IMR-90 (cell line): ENCODE results near the gene FOXF1. TPM values are rescaled to one million over a fixed set of nuclear protein-coding genes. Genes with fewer than 3 reads are reported as not detected.

Source experiments
- ATAC-seq: fragments of 200-7000 bp; cut with Tn5 transposase; 2 replicates; pipeline ENCODE4 v1.9.1; 2020; ENCODE audit warnings: low read depth, mild to moderate bottlenecking, moderate library complexity
- BruUV-seq: library from RNA; stranded (reverse); fragments of 400-500 nt; replicated peaks from 2 replicates; lab custom pipeline; 2021; lab: Mats Ljungman, UMichigan
- CTCF ChIA-PET: fragments of 300-600 bp; formaldehyde crosslinking; extraction: SDS; loops from one replicate; lab custom pipeline; 2021; ENCODE audit warnings: antibody characterized with exemption; lab: Yijun Ruan, JAX
- POLR2A ChIA-PET: fragments of 300-600 bp; sonication (Branson Sonifier 250); formaldehyde crosslinking; loops from one replicate; lab custom pipeline; 2022; ENCODE audit warnings: antibody characterized with exemption; ENCODE audit not compliant: unreplicated experiment; lab: Charles Lee
- DNase-seq: peaks from one replicate; pipeline ENCODE4 v3.0.0; 2013
- H2AFZ ChIP-seq: replicated peaks from 2 replicates; pipeline ENCODE3; 2013; ENCODE audit warnings: low read length, mild to moderate bottlenecking; ENCODE audit not compliant: poor library complexity
- H2AK5ac ChIP-seq: 2 replicates; pipeline ENCODE4 v1.6.1; 2013; ENCODE audit warnings: low read depth, low read length, inconsistent platforms
- H2AK9ac ChIP-seq: replicated peaks from 2 replicates; pipeline ENCODE3; 2013; ENCODE audit warnings: mild to moderate bottlenecking, low read depth, low read length, moderate library complexity; ENCODE audit not compliant: poor library complexity
- H2BK120ac ChIP-seq: 2 replicates; pipeline ENCODE4 v1.6.1; 2013; ENCODE audit warnings: low read depth, low read length, inconsistent platforms
- H2BK15ac ChIP-seq: 3 replicates; pipeline ENCODE4 v1.6.1; 2013; ENCODE audit warnings: low read depth, low read length, inconsistent platforms
- H2BK20ac ChIP-seq: 2 replicates; pipeline ENCODE4 v1.6.1; 2013; ENCODE audit warnings: low read depth, mild to moderate bottlenecking, inconsistent platforms, low read length, moderate library complexity
- H2BK5ac ChIP-seq: 2 replicates; pipeline ENCODE4 v1.6.1; 2013; ENCODE audit warnings: mild to moderate bottlenecking, low read depth, low read length, inconsistent platforms; ENCODE audit not compliant: poor library complexity, severe bottlenecking
- H3K14ac ChIP-seq: replicated peaks from 2 replicates; pipeline ENCODE4 v1.6.1; 2013; ENCODE audit warnings: low read depth, low read length, inconsistent platforms
- H3K18ac ChIP-seq: 2 replicates; pipeline ENCODE4 v1.6.1; 2013; ENCODE audit warnings: low read depth, low read length, control low read depth
- H3K23ac ChIP-seq: 2 replicates; pipeline ENCODE4 v1.6.1; 2013; ENCODE audit warnings: low read depth, low read length, inconsistent platforms
- H3K27ac ChIP-seq: 2 replicates; pipeline ENCODE4 v1.5.1; 2013; ENCODE audit warnings: mild to moderate bottlenecking, control low read depth, low read length; ENCODE audit not compliant: insufficient read depth
- H3K27me3 ChIP-seq: 2 replicates; pipeline ENCODE4 v1.6.1; 2013; ENCODE audit warnings: low read length; ENCODE audit not compliant: control insufficient read depth, insufficient read depth
- H3K36me3 ChIP-seq: 2 replicates; pipeline ENCODE4 v1.6.1; 2013; ENCODE audit warnings: low read length, mixed read lengths; ENCODE audit not compliant: control insufficient read depth, insufficient read depth
- H3K4ac ChIP-seq: 2 replicates; pipeline ENCODE4 v1.6.1; 2013; ENCODE audit warnings: low read depth, low read length, inconsistent platforms
- H3K4me1 ChIP-seq: 2 replicates; pipeline ENCODE4 v1.6.1; 2013; ENCODE audit warnings: low read length, mixed read lengths; ENCODE audit not compliant: control insufficient read depth, insufficient read depth
- H3K4me2 ChIP-seq: 2 replicates; pipeline ENCODE4 v1.6.1; 2013; ENCODE audit warnings: low read depth, mild to moderate bottlenecking, control low read depth, low read length, moderate library complexity
- H3K4me3 ChIP-seq: 2 replicates; pipeline ENCODE4 v1.5.1; 2013; ENCODE audit warnings: low read depth, mild to moderate bottlenecking, control low read depth, low read length, moderate library complexity; ENCODE audit not compliant: insufficient read depth
- H3K56ac ChIP-seq: 2 replicates; pipeline ENCODE4 v1.6.1; 2013; ENCODE audit warnings: low read length, inconsistent platforms; ENCODE audit not compliant: insufficient read depth; ENCODE audit errors: extremely low read depth
- H3K79me1 ChIP-seq, 2 experiments: 2 replicates each; pipeline ENCODE4 v1.6.1; 2013; ENCODE audit warnings: low read length in 2 of 2, inconsistent platforms in 1 of 2, low read depth in 1 of 2
- H3K9ac ChIP-seq: 2 replicates; pipeline ENCODE4 v1.6.1; 2013; ENCODE audit warnings: low read depth, low read length, control low read depth
- H3K9me1 ChIP-seq: 2 replicates; pipeline ENCODE4 v1.6.1; 2013; ENCODE audit warnings: low read length, inconsistent platforms; ENCODE audit not compliant: insufficient read depth
- H3K9me3 ChIP-seq: 2 replicates; pipeline ENCODE4 v1.6.1; 2013; ENCODE audit warnings: low read length; ENCODE audit not compliant: control insufficient read depth, insufficient read depth
- H4K20me1 ChIP-seq: 2 replicates; pipeline ENCODE4 v1.6.1; 2013; ENCODE audit warnings: low read length, inconsistent platforms; ENCODE audit not compliant: insufficient read depth
- H4K5ac ChIP-seq: 2 replicates; pipeline ENCODE4 v1.6.1; 2013; ENCODE audit warnings: mild to moderate bottlenecking, low read depth, low read length, control low read depth
- H4K8ac ChIP-seq, 2 experiments: 2 replicates each; pipeline ENCODE4 v1.6.1; 2013; ENCODE audit warnings: low read depth in 2 of 2, low read length in 2 of 2, control low read depth in 1 of 2, inconsistent platforms in 1 of 2
- H4K91ac ChIP-seq: 2 replicates; pipeline ENCODE4 v1.6.1; 2013; ENCODE audit warnings: low read depth, low read length, inconsistent platforms; ENCODE audit not compliant: insufficient read depth
- BHLHE40 ChIP-seq: fragments of 150-350 bp; IDR thresholded peaks from 2 replicates; pipeline ENCODE4 v1.6.1; 2016; ENCODE audit warnings: mild to moderate bottlenecking, low read depth, low read length
- WGBS, 2 experiments: methylation state at CpG; one replicate each; pipeline versions ENCODE4 v1.1.5 to v1.1.7; 2013; ENCODE audit warnings: missing lambda C conversion rate in 2 of 2; ENCODE audit not compliant: insufficient read length in 1 of 2; ENCODE audit errors: extremely low coverage in 2 of 2; 5-methylcytosine and 5-hydroxymethylcytosine counted together
- dilution Hi-C: fragments of 300-500 bp; cut with HindIII; formaldehyde crosslinking; loops from one replicate; pipeline ENCODE4 v1.14.3; 2018; ENCODE audit warnings: low sequenced_read_pairs; ENCODE audit not compliant: unreplicated experiment
- in situ Hi-C: fragments of 300-500 bp; cut with MboI; formaldehyde crosslinking; loops from 3 replicates; pipeline ENCODE4 v1.14.3; 2019; ENCODE audit warnings: low sequenced_read_pairs, inconsistent platforms, mixed read lengths
- intact Hi-C: fragments of 100-400 bp; cut with micrococcal nuclease; formaldehyde crosslinking; loops from 2 replicates; pipeline ENCODE4 v1.10.0; 2022
- polyA plus RNA-seq, 3 experiments: library from polyadenylated mRNA; depleted of rRNA; stranded (reverse); fragments of >200 nt; gene quantifications; 2 replicates each; pipeline ENCODE4 v1.2.3, GENCODE V29; 2012; ENCODE audit warnings: low replicate concordance in 1 of 3
- total RNA-seq: library from RNA; depleted of rRNA; stranded (reverse); fragments of >200 nt; gene quantifications from 2 replicates; pipeline ENCODE4 v1.2.3, GENCODE V29; 2012

FOXF1 gene
- total and polyA plus RNA-seq, 2 of the 4 experiments (the other 2 are of a cell fraction), result 2.7 to 33.0 TPM

- in situ Hi-C loops (no loop called here), intact Hi-C loops (no loop called here), dilution Hi-C loops (no loop called here)
- Histone ChIP-seq H3K9me1 (peaks cover 49% of the 10 kb centered on the region), H3K4ac (no peak overlapping the region), H4K20me1 (peaks cover 97% of the 10 kb centered on the region), H2BK5ac (no peak overlapping the region), H3K18ac (no peak overlapping the region), H3K36me3 (peaks cover 75% of the 10 kb centered on the region), H3K56ac (no peak overlapping the region), H3K14ac (no peak overlapping the region), H3K4me2 (no peak overlapping the region), H3K27ac (no peak overlapping the region), H2BK120ac (no peak overlapping the region), H3K27me3 (no peaks in the 10 kb centered on the region), H3K9ac (no peak overlapping the region), H3K4me3 (no peak overlapping the region), H2BK15ac (no peak overlapping the region), H3K23ac (no peak overlapping the region), H2AK5ac (no peak overlapping the region), H2AK9ac (no peak overlapping the region), H3K9me3 (peaks cover 10% of the 10 kb centered on the region; the same call in 1 of the 2 replicates), H3K4me1 (peaks cover 15% of the 10 kb centered on the region), H2AFZ (no peak overlapping the region), H2BK20ac (no peak overlapping the region; the same call in 1 of the 2 replicates), H3K79me1 (peaks cover 58 to 99% of the 10 kb centered on the region in 2 experiments), H4K8ac (no peak overlapping the region), H4K5ac (no peak overlapping the region), H4K91ac (no peak overlapping the region)
- TF ChIP-seq BHLHE40, result no peak
- POLR2A ChIA-PET, result no interaction called here
- CTCF ChIA-PET, result no interaction called here
- ATAC-seq (no peak), DNase-seq (no peak)
- 100% methylated on average over 1 of the region's 5 CpGs; no CpG with 5 or more reads in 1 of the 2 experiments for WGBS, 2 experiments
- no TSS peak for BruUV-seq
Measured at GRCh38 chr16:86484240-86484639, 26.1 kb upstream of the FOXF1 start.
